HG03442 (cell line): ENCODE results near the gene EDC3.
"Not testable (repeated sequence)": the region's sequence is repeated elsewhere in the genome, so short reads cannot be mapped to it uniquely, and the experiment has no call there.

Experiments
- ATAC-seq: cut with Tn5 transposase; IDR thresholded peaks from one replicate; pipeline ENCODE4 v1.9.1; 2021; ENCODE audit warnings: mild to moderate bottlenecking, moderate library complexity; ENCODE audit not compliant: unreplicated experiment

Gene EDC3

GRCh38 chr15:74612677-74613076, 83.1 kb downstream of the EDC3 start:
- no peak for ATAC-seq

GRCh38 chr15:74611834-74612233, 84.0 kb downstream of the EDC3 start:
- no peak for ATAC-seq

GRCh38 chr15:74611341-74611740, 84.5 kb downstream of the EDC3 start:
- no peak for ATAC-seq

- ATAC-seq = no peak
Measured at GRCh38 chr15:74610302-74610951, 85.4 kb downstream of the EDC3 start.

- no peak for ATAC-seq
Measured at GRCh38 chr15:74609938-74610301, 85.9 kb downstream of the EDC3 start.

GRCh38 chr15:74608786-74609185, 87.0 kb downstream of the EDC3 start:
- no peak for ATAC-seq

GRCh38 chr15:74605795-74606150, 90.1 kb downstream of the EDC3 start:
- no peak for ATAC-seq

- ATAC-seq = no peak
Measured at GRCh38 chr15:74604983-74605794, 90.6 kb downstream of the EDC3 start.

GRCh38 chr15:74603789-74604705, 91.8 kb downstream of the EDC3 start:
- ATAC-seq = no peak

GRCh38 chr15:74603026-74603788, 92.6 kb downstream of the EDC3 start:
- no peak for ATAC-seq

- no peak for ATAC-seq
Measured at GRCh38 chr15:74599156-74599555, 96.7 kb downstream of the EDC3 start.

- ATAC-seq = peak; percentile 84
Measured at GRCh38 chr15:74598126-74598842, 97.5 kb downstream of the EDC3 start.

- not testable (repeated sequence) for ATAC-seq
Measured at GRCh38 chr15:74597146-74597705, 98.6 kb downstream of the EDC3 start.

GRCh38 chr15:74596736-74597135, 99.1 kb downstream of the EDC3 start:
- ATAC-seq = not testable (repeated sequence)

GRCh38 chr15:74595271-74595670, 100.6 kb downstream of the EDC3 start:
- no peak for ATAC-seq

GRCh38 chr15:74594455-74594854, 101.4 kb downstream of the EDC3 start:
- no peak for ATAC-seq

- no peak for ATAC-seq
Measured at GRCh38 chr15:74593122-74593521, 102.7 kb downstream of the EDC3 start.

- ATAC-seq = no peak
Measured at GRCh38 chr15:74592222-74592621, 103.6 kb downstream of the EDC3 start.

GRCh38 chr15:74589826-74590225, 106.0 kb downstream of the EDC3 start:
- no peak for ATAC-seq

GRCh38 chr15:74585857-74586256, 110.0 kb downstream of the EDC3 start:
- no peak for ATAC-seq
